IMR-90 (cell line): ENCODE data around the gene SCAF4. TPM values are rescaled to one million over a fixed set of nuclear protein-coding genes. Genes with fewer than 3 reads are reported as not detected.

Source experiments
- ATAC-seq: fragments of 200-7000 bp; cut with Tn5 transposase; 2 replicates; pipeline ENCODE4 v1.9.1; 2020; ENCODE audit warnings: low read depth, mild to moderate bottlenecking, moderate library complexity
- BruUV-seq: library from RNA; stranded (reverse); fragments of 400-500 nt; replicated peaks from 2 replicates; lab custom pipeline; 2021; lab: Mats Ljungman, UMichigan
- CTCF ChIA-PET: fragments of 300-600 bp; formaldehyde crosslinking; extraction: SDS; loops from one replicate; lab custom pipeline; 2021; ENCODE audit warnings: antibody characterized with exemption; lab: Yijun Ruan, JAX
- POLR2A ChIA-PET: fragments of 300-600 bp; sonication (Branson Sonifier 250); formaldehyde crosslinking; loops from one replicate; lab custom pipeline; 2022; ENCODE audit warnings: antibody characterized with exemption; ENCODE audit not compliant: unreplicated experiment; lab: Charles Lee
- DNase-seq: peaks from one replicate; pipeline ENCODE4 v3.0.0; 2013
- H2AFZ ChIP-seq: replicated peaks from 2 replicates; pipeline ENCODE3; 2013; ENCODE audit warnings: low read length, mild to moderate bottlenecking; ENCODE audit not compliant: poor library complexity
- H2AK5ac ChIP-seq: 2 replicates; pipeline ENCODE4 v1.6.1; 2013; ENCODE audit warnings: low read depth, low read length, inconsistent platforms
- H2AK9ac ChIP-seq: replicated peaks from 2 replicates; pipeline ENCODE3; 2013; ENCODE audit warnings: mild to moderate bottlenecking, low read depth, low read length, moderate library complexity; ENCODE audit not compliant: poor library complexity
- H2BK120ac ChIP-seq: 2 replicates; pipeline ENCODE4 v1.6.1; 2013; ENCODE audit warnings: low read depth, low read length, inconsistent platforms
- H2BK15ac ChIP-seq: 3 replicates; pipeline ENCODE4 v1.6.1; 2013; ENCODE audit warnings: low read depth, low read length, inconsistent platforms
- H2BK20ac ChIP-seq: 2 replicates; pipeline ENCODE4 v1.6.1; 2013; ENCODE audit warnings: low read depth, mild to moderate bottlenecking, inconsistent platforms, low read length, moderate library complexity
- H2BK5ac ChIP-seq: 2 replicates; pipeline ENCODE4 v1.6.1; 2013; ENCODE audit warnings: mild to moderate bottlenecking, low read depth, low read length, inconsistent platforms; ENCODE audit not compliant: poor library complexity, severe bottlenecking
- H3K14ac ChIP-seq: replicated peaks from 2 replicates; pipeline ENCODE4 v1.6.1; 2013; ENCODE audit warnings: low read depth, low read length, inconsistent platforms
- H3K18ac ChIP-seq: 2 replicates; pipeline ENCODE4 v1.6.1; 2013; ENCODE audit warnings: low read depth, low read length, control low read depth
- H3K23ac ChIP-seq: 2 replicates; pipeline ENCODE4 v1.6.1; 2013; ENCODE audit warnings: low read depth, low read length, inconsistent platforms
- H3K27ac ChIP-seq: 2 replicates; pipeline ENCODE4 v1.5.1; 2013; ENCODE audit warnings: mild to moderate bottlenecking, control low read depth, low read length; ENCODE audit not compliant: insufficient read depth
- H3K27me3 ChIP-seq: 2 replicates; pipeline ENCODE4 v1.6.1; 2013; ENCODE audit warnings: low read length; ENCODE audit not compliant: control insufficient read depth, insufficient read depth
- H3K36me3 ChIP-seq: 2 replicates; pipeline ENCODE4 v1.6.1; 2013; ENCODE audit warnings: low read length, mixed read lengths; ENCODE audit not compliant: control insufficient read depth, insufficient read depth
- H3K4ac ChIP-seq: 2 replicates; pipeline ENCODE4 v1.6.1; 2013; ENCODE audit warnings: low read depth, low read length, inconsistent platforms
- H3K4me1 ChIP-seq: 2 replicates; pipeline ENCODE4 v1.6.1; 2013; ENCODE audit warnings: low read length, mixed read lengths; ENCODE audit not compliant: control insufficient read depth, insufficient read depth
- H3K4me2 ChIP-seq: 2 replicates; pipeline ENCODE4 v1.6.1; 2013; ENCODE audit warnings: low read depth, mild to moderate bottlenecking, control low read depth, low read length, moderate library complexity
- H3K4me3 ChIP-seq: 2 replicates; pipeline ENCODE4 v1.5.1; 2013; ENCODE audit warnings: low read depth, mild to moderate bottlenecking, control low read depth, low read length, moderate library complexity; ENCODE audit not compliant: insufficient read depth
- H3K56ac ChIP-seq: 2 replicates; pipeline ENCODE4 v1.6.1; 2013; ENCODE audit warnings: low read length, inconsistent platforms; ENCODE audit not compliant: insufficient read depth; ENCODE audit errors: extremely low read depth
- H3K79me1 ChIP-seq, 2 experiments: 2 replicates each; pipeline ENCODE4 v1.6.1; 2013; ENCODE audit warnings: low read length in 2 of 2, inconsistent platforms in 1 of 2, low read depth in 1 of 2
- H3K9ac ChIP-seq: 2 replicates; pipeline ENCODE4 v1.6.1; 2013; ENCODE audit warnings: low read depth, low read length, control low read depth
- H3K9me1 ChIP-seq: 2 replicates; pipeline ENCODE4 v1.6.1; 2013; ENCODE audit warnings: low read length, inconsistent platforms; ENCODE audit not compliant: insufficient read depth
- H3K9me3 ChIP-seq: 2 replicates; pipeline ENCODE4 v1.6.1; 2013; ENCODE audit warnings: low read length; ENCODE audit not compliant: control insufficient read depth, insufficient read depth
- H4K20me1 ChIP-seq: 2 replicates; pipeline ENCODE4 v1.6.1; 2013; ENCODE audit warnings: low read length, inconsistent platforms; ENCODE audit not compliant: insufficient read depth
- H4K5ac ChIP-seq: 2 replicates; pipeline ENCODE4 v1.6.1; 2013; ENCODE audit warnings: mild to moderate bottlenecking, low read depth, low read length, control low read depth
- H4K8ac ChIP-seq, 2 experiments: 2 replicates each; pipeline ENCODE4 v1.6.1; 2013; ENCODE audit warnings: low read depth in 2 of 2, low read length in 2 of 2, control low read depth in 1 of 2, inconsistent platforms in 1 of 2
- H4K91ac ChIP-seq: 2 replicates; pipeline ENCODE4 v1.6.1; 2013; ENCODE audit warnings: low read depth, low read length, inconsistent platforms; ENCODE audit not compliant: insufficient read depth
- BHLHE40 ChIP-seq: fragments of 150-350 bp; IDR thresholded peaks from 2 replicates; pipeline ENCODE4 v1.6.1; 2016; ENCODE audit warnings: mild to moderate bottlenecking, low read depth, low read length
- CEBPB ChIP-seq: IDR thresholded peaks from 2 replicates; pipeline ENCODE4 v1.6.1; 2012; ENCODE audit warnings: low read depth, low read length, improper control_type of control experiment
- CHD1 ChIP-seq: IDR thresholded peaks from 2 replicates; pipeline ENCODE4 v1.6.1; 2012; ENCODE audit warnings: low read depth, low read length, improper control_type of control experiment
- CTCF ChIP-seq: conservative IDR thresholded peaks from 2 replicates; pipeline ENCODE4 v1.5.1; 2012; ENCODE audit warnings: mild to moderate bottlenecking, low read depth, low read length, improper control_type of control experiment
- ELK1 ChIP-seq: fragments of 150-350 bp; IDR thresholded peaks from 2 replicates; pipeline ENCODE4 v1.6.1; 2016; ENCODE audit warnings: low read depth, mild to moderate bottlenecking, low read length, moderate library complexity, borderline replicate concordance
- FOS ChIP-seq: fragments of 150-350 bp; IDR thresholded peaks from 2 replicates; pipeline ENCODE4 v1.6.1; 2016; ENCODE audit warnings: low read depth, low read length
- MAFK ChIP-seq: IDR thresholded peaks from 2 replicates; pipeline ENCODE4 v1.6.1; 2012; ENCODE audit warnings: low read depth, low read length, improper control_type of control experiment
- MAZ ChIP-seq: IDR thresholded peaks from 2 replicates; pipeline ENCODE4 v1.6.1; 2012; ENCODE audit warnings: low read depth, mild to moderate bottlenecking, low read length, improper control_type of control experiment, moderate library complexity, borderline replicate concordance
- MXI1 ChIP-seq: IDR thresholded peaks from 2 replicates; pipeline ENCODE4 v1.6.1; 2012; ENCODE audit warnings: low read depth, mild to moderate bottlenecking, low read length, moderate library complexity, borderline replicate concordance
- NFE2L2 ChIP-seq: fragments of 150-350 bp; IDR thresholded peaks from 2 replicates; pipeline ENCODE4 v1.6.1; 2016; ENCODE audit warnings: low read depth, mild to moderate bottlenecking, low read length
- POLR2A ChIP-seq: IDR thresholded peaks from 2 replicates; pipeline ENCODE4 v1.6.1; 2012; ENCODE audit warnings: mild to moderate bottlenecking, low read depth, low read length
- RAD21 ChIP-seq: IDR thresholded peaks from 2 replicates; pipeline ENCODE4 v1.6.1; 2012; ENCODE audit warnings: low read length, improper control_type of control experiment
- RCOR1 ChIP-seq: IDR thresholded peaks from 2 replicates; pipeline ENCODE4 v1.6.1; 2012; ENCODE audit warnings: mild to moderate bottlenecking, low read length, improper control_type of control experiment; ENCODE audit not compliant: insufficient replicate concordance
- RFX5 ChIP-seq: IDR thresholded peaks from 2 replicates; pipeline ENCODE4 v1.8.0; 2012; ENCODE audit warnings: low read depth, mild to moderate bottlenecking, low read length, moderate library complexity
- SMC3 ChIP-seq: fragments of 150-350 bp; IDR thresholded peaks from 2 replicates; pipeline ENCODE4 v1.6.1; 2016; ENCODE audit warnings: low read depth, mild to moderate bottlenecking, antibody characterized with exemption, low read length, moderate library complexity
- USF2 ChIP-seq: fragments of 150-350 bp; IDR thresholded peaks from 2 replicates; pipeline ENCODE4 v1.6.1; 2017; ENCODE audit warnings: mild to moderate bottlenecking, antibody characterized with exemption, low read length, low read depth
- WGBS, 2 experiments: methylation state at CpG; one replicate each; pipeline versions ENCODE4 v1.1.5 to v1.1.7; 2013; ENCODE audit warnings: missing lambda C conversion rate in 2 of 2; ENCODE audit not compliant: insufficient read length in 1 of 2; ENCODE audit errors: extremely low coverage in 2 of 2; 5-methylcytosine and 5-hydroxymethylcytosine counted together
- dilution Hi-C: fragments of 300-500 bp; cut with HindIII; formaldehyde crosslinking; loops from one replicate; pipeline ENCODE4 v1.14.3; 2018; ENCODE audit warnings: low sequenced_read_pairs; ENCODE audit not compliant: unreplicated experiment
- in situ Hi-C: fragments of 300-500 bp; cut with MboI; formaldehyde crosslinking; loops from 3 replicates; pipeline ENCODE4 v1.14.3; 2019; ENCODE audit warnings: low sequenced_read_pairs, inconsistent platforms, mixed read lengths
- intact Hi-C: fragments of 100-400 bp; cut with micrococcal nuclease; formaldehyde crosslinking; loops from 2 replicates; pipeline ENCODE4 v1.10.0; 2022
- polyA plus RNA-seq, 3 experiments: library from polyadenylated mRNA; depleted of rRNA; stranded (reverse); fragments of >200 nt; gene quantifications; 2 replicates each; pipeline ENCODE4 v1.2.3, GENCODE V29; 2012; ENCODE audit warnings: low replicate concordance in 1 of 3
- total RNA-seq: library from RNA; depleted of rRNA; stranded (reverse); fragments of >200 nt; gene quantifications from 2 replicates; pipeline ENCODE4 v1.2.3, GENCODE V29; 2012

Gene SCAF4
- total and polyA plus RNA-seq, 2 of the 4 experiments (the other 2 are of a cell fraction): 2.7 to 12.1 TPM

- H3K9me3 ChIP-seq: no peaks in the 10 kb centered on the region
- H2BK120ac ChIP-seq: no peak overlapping the region
- no peak overlapping the region for H2BK5ac ChIP-seq
- no peaks in the 10 kb centered on the region for H3K36me3 ChIP-seq
- no peak overlapping the region for H2AFZ ChIP-seq
- no peaks in the 10 kb centered on the region for H4K20me1 ChIP-seq
- DNase-seq: no peak
- H3K27me3 ChIP-seq: no peaks in the 10 kb centered on the region
- in situ Hi-C loops: no loop called here
- TF ChIP-seq USF2: no peak
- TF ChIP-seq POLR2A: no peak
- TF ChIP-seq MXI1: no peak
- no peak for TF ChIP-seq NFE2L2
- TF ChIP-seq RAD21: no peak
- no peak for TF ChIP-seq SMC3
- no peak for TF ChIP-seq RCOR1
- TF ChIP-seq ELK1: no peak
- TF ChIP-seq MAZ: no peak
- no peak for TF ChIP-seq CEBPB
- no peak for TF ChIP-seq FOS
- TF ChIP-seq MAFK: no peak
- TF ChIP-seq CHD1: no peak
- no peak for TF ChIP-seq BHLHE40
- TF ChIP-seq RFX5: no peak
- TF ChIP-seq CTCF: no peak
- no peaks in the 10 kb centered on the region for H3K4me1 ChIP-seq
- dilution Hi-C loops: no loop called here
- no peak overlapping the region for H3K14ac ChIP-seq
- no peak overlapping the region for H3K56ac ChIP-seq
- no peak overlapping the region for H2BK20ac ChIP-seq
- 67% methylated on average over 1 of the region's 4 CpGs; no CpG with 5 or more reads in 1 of the 2 experiments for WGBS, 2 experiments
- no peak overlapping the region for H3K27ac ChIP-seq
- intact Hi-C loops: no loop called here
- H3K18ac ChIP-seq: no peak overlapping the region
- H3K9ac ChIP-seq: no peak overlapping the region
- no peak overlapping the region for H3K4ac ChIP-seq
- H3K9me1 ChIP-seq: no peaks in the 10 kb centered on the region
- no peak overlapping the region for H3K4me2 ChIP-seq
- H3K4me3 ChIP-seq: no peak overlapping the region
- no peak overlapping the region for H4K5ac ChIP-seq
- no peak overlapping the region for H2AK9ac ChIP-seq
- no TSS peak for BruUV-seq
- ATAC-seq: no peak
- no peak overlapping the region for H3K23ac ChIP-seq
- no peak overlapping the region for H2BK15ac ChIP-seq
- no peak overlapping the region for H4K91ac ChIP-seq
- no peak overlapping the region for H4K8ac ChIP-seq
- POLR2A ChIA-PET: no interaction called here
- CTCF ChIA-PET: no interaction called here
- no peak overlapping the region for H2AK5ac ChIP-seq
- no peaks in the 10 kb centered on the region for H3K79me1 ChIP-seq
Measured at GRCh38 chr21:31760931-31761330, 29.0 kb upstream of the SCAF4 start.
